ENCODE results near the gene SCN9A. TPM values are rescaled to one million over a fixed set of nuclear protein-coding genes. Genes with fewer than 3 reads are reported as not detected.

Gene SCN9A
- total RNA-seq, 1 donor from 2014 or later: 7.8 TPM

- H4K20me1 ChIP-seq (ENCODE audit: insufficient read depth, low read length): no peaks in the 10 kb centered on the region
- H3K9me3 ChIP-seq (ENCODE audit: insufficient read depth, low read depth, low read length): no peaks in the 10 kb centered on the region
- no peak overlapping the region for H3K27ac Mint-ChIP-seq (ENCODE audit: unreplicated experiment)
- no peak overlapping the region for H3K4me3 Mint-ChIP-seq (ENCODE audit: unreplicated experiment)
- H3K4me2 ChIP-seq (ENCODE audit: low read length): no peak overlapping the region
- H3K36me3 ChIP-seq (ENCODE audit: insufficient read depth, low read length): no peaks in the 10 kb centered on the region
- DNase-seq (ENCODE audit: low read depth) (no peak), FAIRE-seq (no peak)
- H3K27me3 Mint-ChIP-seq (ENCODE audit: low read depth, unreplicated experiment): no peaks in the 10 kb centered on the region
- no peaks in the 10 kb centered on the region for H3K79me2 ChIP-seq (ENCODE audit: insufficient read depth, low read length)
- H2AFZ ChIP-seq (ENCODE audit: low read depth, low read length): no peak overlapping the region
- H3K4me3 ChIP-seq (ENCODE audit: insufficient read depth, low read depth, low read length): no peak overlapping the region
- no peak overlapping the region for H3K9ac ChIP-seq (ENCODE audit: low read length)
- H3K27me3 ChIP-seq (ENCODE audit: insufficient read depth, low read length): no peaks in the 10 kb centered on the region
- no peaks in the 10 kb centered on the region for H3K9me3 Mint-ChIP-seq (ENCODE audit: unreplicated experiment)
- peaks cover 10% of the 10 kb centered on the region for H3K4me1 Mint-ChIP-seq (ENCODE audit: low read depth, unreplicated experiment)
- H3K4me1 ChIP-seq (ENCODE audit: insufficient read depth, low read length): no peaks in the 10 kb centered on the region
- TF ChIP-seq, protein P1, sequence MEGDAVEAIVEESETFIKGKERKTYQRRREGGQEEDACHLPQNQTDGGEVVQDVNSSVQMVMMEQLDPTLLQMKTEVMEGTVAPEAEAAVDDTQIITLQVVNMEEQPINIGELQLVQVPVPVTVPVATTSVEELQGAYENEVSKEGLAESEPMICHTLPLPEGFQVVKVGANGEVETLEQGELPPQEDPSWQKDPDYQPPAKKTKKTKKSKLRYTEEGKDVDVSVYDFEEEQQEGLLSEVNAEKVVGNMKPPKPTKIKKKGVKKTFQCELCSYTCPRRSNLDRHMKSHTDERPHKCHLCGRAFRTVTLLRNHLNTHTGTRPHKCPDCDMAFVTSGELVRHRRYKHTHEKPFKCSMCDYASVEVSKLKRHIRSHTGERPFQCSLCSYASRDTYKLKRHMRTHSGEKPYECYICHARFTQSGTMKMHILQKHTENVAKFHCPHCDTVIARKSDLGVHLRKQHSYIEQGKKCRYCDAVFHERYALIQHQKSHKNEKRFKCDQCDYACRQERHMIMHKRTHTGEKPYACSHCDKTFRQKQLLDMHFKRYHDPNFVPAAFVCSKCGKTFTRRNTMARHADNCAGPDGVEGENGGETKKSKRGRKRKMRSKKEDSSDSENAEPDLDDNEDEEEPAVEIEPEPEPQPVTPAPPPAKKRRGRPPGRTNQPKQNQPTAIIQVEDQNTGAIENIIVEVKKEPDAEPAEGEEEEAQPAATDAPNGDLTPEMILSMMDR (IDR thresholded peaks at IDR 0.05; ENCODE audit: insufficient read depth, low read depth, low read length): no peak
- H3K36me3 Mint-ChIP-seq (ENCODE audit: low read depth, unreplicated experiment): no peaks in the 10 kb centered on the region
- H3K27ac ChIP-seq (ENCODE audit: low read depth, low read length): no peak overlapping the region
Measured at GRCh38 chr2:166338831-166339339, 36.9 kb downstream of the SCN9A start.

- Mint-ChIP-seq H3K4me3 (ENCODE audit: unreplicated experiment) (no peak overlapping the region), H3K9me3 (ENCODE audit: unreplicated experiment) (no peaks in the 10 kb centered on the region), H3K4me1 (ENCODE audit: low read depth, unreplicated experiment) (peaks cover 4% of the 10 kb centered on the region), H3K27ac (ENCODE audit: unreplicated experiment) (no peak overlapping the region), H3K27me3 (ENCODE audit: low read depth, unreplicated experiment) (no peaks in the 10 kb centered on the region), H3K36me3 (ENCODE audit: low read depth, unreplicated experiment) (no peaks in the 10 kb centered on the region)
- Histone ChIP-seq H3K27ac (ENCODE audit: low read depth, low read length) (no peak overlapping the region), H4K20me1 (ENCODE audit: insufficient read depth, low read length) (no peaks in the 10 kb centered on the region), H3K4me3 (ENCODE audit: insufficient read depth, low read depth, low read length) (no peak overlapping the region), H3K9me3 (ENCODE audit: insufficient read depth, low read depth, low read length) (no peaks in the 10 kb centered on the region), H3K4me2 (ENCODE audit: low read length) (no peak overlapping the region), H3K36me3 (ENCODE audit: insufficient read depth, low read length) (no peaks in the 10 kb centered on the region), H3K27me3 (ENCODE audit: insufficient read depth, low read length) (no peaks in the 10 kb centered on the region), H2AFZ (ENCODE audit: low read depth, low read length) (no peak overlapping the region), H3K4me1 (ENCODE audit: insufficient read depth, low read length) (no peaks in the 10 kb centered on the region), H3K9ac (ENCODE audit: low read length) (no peak overlapping the region), H3K79me2 (ENCODE audit: insufficient read depth, low read length) (no peaks in the 10 kb centered on the region)
- TF ChIP-seq, protein P1 (IDR thresholded peaks at IDR 0.05; ENCODE audit: insufficient read depth, low read depth, low read length): no peak
- no peak for TF ChIP-seq EZH2 (IDR thresholded peaks at IDR 0.05; ENCODE audit: insufficient read depth, low read length)
- no peak for DNase-seq (ENCODE audit: low read depth)
- FAIRE-seq: no peak
Measured at GRCh38 chr2:166337932-166338331, 37.8 kb downstream of the SCN9A start.

DNA sequence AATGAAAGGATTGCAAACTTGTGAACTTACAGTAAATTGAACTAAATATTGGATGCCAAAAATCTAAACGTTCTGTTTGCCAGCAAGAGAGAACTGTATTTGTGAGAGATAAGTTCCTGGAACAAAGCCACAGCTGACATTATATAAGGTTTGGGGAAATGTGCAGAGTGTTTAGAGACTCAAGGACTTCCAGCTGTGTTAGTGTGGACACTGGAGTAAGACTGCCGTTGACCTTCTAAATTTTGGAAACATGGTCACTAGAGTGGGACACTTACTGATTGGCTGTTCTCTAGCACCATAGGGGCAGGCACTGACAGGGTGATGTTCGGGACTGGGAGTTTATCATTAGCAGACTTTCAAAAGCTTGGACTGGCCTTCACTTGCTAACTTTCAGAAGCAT lies 40.5 kb downstream of the SCN9A start:
- H3K4me3 Mint-ChIP-seq (ENCODE audit: unreplicated experiment): no peak overlapping the region
- DNase-seq (ENCODE audit: low read depth) (no peak), FAIRE-seq (no peak)
- no peaks in the 10 kb centered on the region for H3K27me3 Mint-ChIP-seq (ENCODE audit: low read depth, unreplicated experiment)
- Histone ChIP-seq H3K4me2 (ENCODE audit: low read length) (no peak overlapping the region), H3K27me3 (ENCODE audit: insufficient read depth, low read length) (no peaks in the 10 kb centered on the region), H3K27ac (ENCODE audit: low read depth, low read length) (no peak overlapping the region), H3K79me2 (ENCODE audit: insufficient read depth, low read length) (no peaks in the 10 kb centered on the region), H3K9me3 (ENCODE audit: insufficient read depth, low read depth, low read length) (no peaks in the 10 kb centered on the region), H3K4me1 (ENCODE audit: insufficient read depth, low read length) (no peaks in the 10 kb centered on the region), H3K36me3 (ENCODE audit: insufficient read depth, low read length) (no peaks in the 10 kb centered on the region), H3K9ac (ENCODE audit: low read length) (no peak overlapping the region), H3K4me3 (ENCODE audit: insufficient read depth, low read depth, low read length) (no peak overlapping the region), H2AFZ (ENCODE audit: low read depth, low read length) (no peak overlapping the region), H4K20me1 (ENCODE audit: insufficient read depth, low read length) (no peaks in the 10 kb centered on the region)
- TF ChIP-seq, protein P1 (IDR thresholded peaks at IDR 0.05; ENCODE audit: insufficient read depth, low read depth, low read length): no peak
- no peak for TF ChIP-seq EZH2 (IDR thresholded peaks at IDR 0.05; ENCODE audit: insufficient read depth, low read length)
- H3K9me3 Mint-ChIP-seq (ENCODE audit: unreplicated experiment): no peaks in the 10 kb centered on the region
- no peaks in the 10 kb centered on the region for H3K36me3 Mint-ChIP-seq (ENCODE audit: low read depth, unreplicated experiment)
- no peak overlapping the region for H3K27ac Mint-ChIP-seq (ENCODE audit: unreplicated experiment)
- peaks cover 2% of the 10 kb centered on the region for H3K4me1 Mint-ChIP-seq (ENCODE audit: low read depth, unreplicated experiment)
